IPS-20b (cell line): ENCODE results near the gene DDX42.
"Not testable (repeated sequence)": the region's sequence is repeated elsewhere in the genome, so short reads cannot be mapped to it uniquely, and the experiment has no call there.

Source experiments
- H3K27ac ChIP-seq: one replicate; pipeline ENCODE4 v1.5.1; 2013; ENCODE audit warnings: low read length
- H3K27me3 ChIP-seq: 2 replicates; pipeline ENCODE4 v1.6.1; 2013; ENCODE audit warnings: mild to moderate bottlenecking, low read length, inconsistent platforms; ENCODE audit not compliant: insufficient read depth
- H3K36me3 ChIP-seq: 2 replicates; pipeline ENCODE4 v1.6.1; 2013; ENCODE audit warnings: low read depth, mild to moderate bottlenecking, inconsistent platforms, low read length, moderate library complexity; ENCODE audit not compliant: insufficient read depth
- H3K4me1 ChIP-seq: 2 replicates; pipeline ENCODE4 v1.6.1; 2013; ENCODE audit warnings: mild to moderate bottlenecking, control low read depth, inconsistent platforms, low read length, moderate library complexity; ENCODE audit not compliant: insufficient read depth
- H3K4me3 ChIP-seq: 2 replicates; pipeline ENCODE4 v1.5.1; 2013; ENCODE audit warnings: mild to moderate bottlenecking, low read length, inconsistent platforms
- H3K9ac ChIP-seq: 2 replicates; pipeline ENCODE4 v1.6.1; 2013; ENCODE audit warnings: low read depth, mild to moderate bottlenecking, inconsistent platforms, low read length, moderate library complexity
- H3K9me3 ChIP-seq: 2 replicates; pipeline ENCODE4 v1.6.1; 2013; ENCODE audit warnings: mild to moderate bottlenecking, low read depth, low read length, inconsistent platforms; ENCODE audit not compliant: insufficient read depth

Gene DDX42

GRCh38 chr17:63783522-63783921 lies 9.6 kb downstream of the DDX42 start:
- Histone ChIP-seq H3K27ac (no peak overlapping the region), H3K9me3 (no peaks in the 10 kb centered on the region), H3K4me3 (no peak overlapping the region), H3K9ac (no peak overlapping the region), H3K27me3 (no peaks in the 10 kb centered on the region), H3K4me1 (no peaks in the 10 kb centered on the region), H3K36me3 (peaks cover 80% of the 10 kb centered on the region)

GRCh38 chr17:63785556-63785955 lies 11.6 kb downstream of the DDX42 start:
- H3K36me3 ChIP-seq, result peaks cover 83% of the 10 kb centered on the region
- no peak overlapping the region for H3K27ac ChIP-seq
- H3K4me3 ChIP-seq, result no peak overlapping the region
- H3K27me3 ChIP-seq, result no peaks in the 10 kb centered on the region
- no peaks in the 10 kb centered on the region for H3K4me1 ChIP-seq
- H3K9me3 ChIP-seq, result no peaks in the 10 kb centered on the region
- H3K9ac ChIP-seq, result no peak overlapping the region

GRCh38 chr17:63786117-63786516 lies 12.1 kb downstream of the DDX42 start:
- H3K4me1 ChIP-seq, result no peaks in the 10 kb centered on the region
- H3K27me3 ChIP-seq, result no peaks in the 10 kb centered on the region
- H3K36me3 ChIP-seq, result peaks cover 83% of the 10 kb centered on the region
- no peak overlapping the region for H3K4me3 ChIP-seq
- no peak overlapping the region for H3K27ac ChIP-seq
- no peak overlapping the region for H3K9ac ChIP-seq
- no peaks in the 10 kb centered on the region for H3K9me3 ChIP-seq

- no peak overlapping the region for H3K27ac ChIP-seq
- H3K4me1 ChIP-seq, result no peaks in the 10 kb centered on the region
- H3K27me3 ChIP-seq, result no peaks in the 10 kb centered on the region
- H3K4me3 ChIP-seq, result no peak overlapping the region
- no peaks in the 10 kb centered on the region for H3K9me3 ChIP-seq
- H3K36me3 ChIP-seq, result peaks cover 89% of the 10 kb centered on the region
- H3K9ac ChIP-seq, result no peak overlapping the region
These were observed 13.2 kb downstream of the DDX42 start for GRCh38 chr17:63786971-63787711.

- H3K4me1 ChIP-seq, result no peaks in the 10 kb centered on the region
- H3K36me3 ChIP-seq, result peaks cover 95% of the 10 kb centered on the region
- H3K27ac ChIP-seq, result no peak overlapping the region
- H3K9me3 ChIP-seq, result no peaks in the 10 kb centered on the region
- no peaks in the 10 kb centered on the region for H3K27me3 ChIP-seq
- H3K4me3 ChIP-seq, result no peak overlapping the region
- H3K9ac ChIP-seq, result no peak overlapping the region
These were observed 16.1 kb downstream of the DDX42 start for GRCh38 chr17:63790057-63790456.

- peaks cover 100% of the 10 kb centered on the region for H3K36me3 ChIP-seq
- H3K4me1 ChIP-seq, result no peaks in the 10 kb centered on the region
- H3K27ac ChIP-seq, result no peak overlapping the region
- H3K9me3 ChIP-seq, result no peaks in the 10 kb centered on the region
- no peak overlapping the region for H3K9ac ChIP-seq
- no peaks in the 10 kb centered on the region for H3K27me3 ChIP-seq
- no peak overlapping the region for H3K4me3 ChIP-seq
These were observed 18.2 kb downstream of the DDX42 start for GRCh38 chr17:63792055-63792729.

- H3K27ac ChIP-seq, H3K9ac ChIP-seq, H3K4me1 ChIP-seq, H3K4me3 ChIP-seq, H3K27me3 ChIP-seq, H3K9me3 ChIP-seq: not testable (repeated sequence)
- peaks cover 100% of the 10 kb centered on the region for H3K36me3 ChIP-seq
These were observed 22.4 kb downstream of the DDX42 start for GRCh38 chr17:63796375-63796774.

GRCh38 chr17:63798572-63799106 lies 24.7 kb downstream of the DDX42 start:
- H3K27me3 ChIP-seq, result no peaks in the 10 kb centered on the region
- no peak overlapping the region for H3K4me3 ChIP-seq
- no peaks in the 10 kb centered on the region for H3K9me3 ChIP-seq
- H3K36me3 ChIP-seq, result peaks cover 99% of the 10 kb centered on the region
- H3K27ac ChIP-seq, result no peak overlapping the region
- H3K4me1 ChIP-seq, result no peaks in the 10 kb centered on the region
- H3K9ac ChIP-seq, result no peak overlapping the region

GRCh38 chr17:63800783-63801182 lies 26.8 kb downstream of the DDX42 start:
- Histone ChIP-seq H3K4me1 (no peaks in the 10 kb centered on the region), H3K36me3 (peaks cover 98% of the 10 kb centered on the region), H3K4me3 (no peak overlapping the region), H3K27me3 (no peaks in the 10 kb centered on the region), H3K9ac (no peak overlapping the region), H3K9me3 (no peaks in the 10 kb centered on the region), H3K27ac (no peak overlapping the region)

- Histone ChIP-seq H3K4me1 (no peaks in the 10 kb centered on the region), H3K9ac (no peak overlapping the region), H3K36me3 (peaks cover 98% of the 10 kb centered on the region), H3K9me3 (no peaks in the 10 kb centered on the region), H3K27me3 (no peaks in the 10 kb centered on the region), H3K27ac (no peak overlapping the region), H3K4me3 (no peak overlapping the region)
These were observed 30.4 kb downstream of the DDX42 start for GRCh38 chr17:63804328-63804727.

- H3K9me3 ChIP-seq, result no peaks in the 10 kb centered on the region
- no peak overlapping the region for H3K27ac ChIP-seq
- H3K27me3 ChIP-seq, result no peaks in the 10 kb centered on the region
- H3K4me3 ChIP-seq, result no peak overlapping the region
- peaks cover 98% of the 10 kb centered on the region for H3K36me3 ChIP-seq
- H3K4me1 ChIP-seq, result no peaks in the 10 kb centered on the region
- H3K9ac ChIP-seq, result no peak overlapping the region
These were observed 31.6 kb downstream of the DDX42 start for GRCh38 chr17:63805591-63805990.

GRCh38 chr17:63809970-63810369 lies 36.0 kb downstream of the DDX42 start:
- Histone ChIP-seq H3K9ac (no peak overlapping the region), H3K27ac (no peak overlapping the region), H3K4me3 (no peak overlapping the region), H3K27me3 (no peaks in the 10 kb centered on the region), H3K4me1 (no peaks in the 10 kb centered on the region), H3K9me3 (no peaks in the 10 kb centered on the region), H3K36me3 (peaks cover 100% of the 10 kb centered on the region)
